MG63 (cell line): ENCODE results near the gene C12orf56. TPM values are rescaled to one million over a fixed set of nuclear protein-coding genes. Genes with fewer than 3 reads are reported as not detected.
"Not testable (repeated sequence)": the region's sequence is repeated elsewhere in the genome, so short reads cannot be mapped to it uniquely, and the experiment has no call there.

Experiments used
- DNase-seq: peaks from one replicate; pipeline ENCODE4 v3.0.0-alpha.2; 2020
- H3K27me3 ChIP-seq: fragments of 250-450 bp; sonication (Bioruptor Pico); 2 replicates; pipeline ENCODE4 v1.5.1; 2020; ENCODE audit warnings: mild to moderate bottlenecking, moderate library complexity
- H3K36me3 ChIP-seq: fragments of 250-450 bp; sonication (Bioruptor Pico); 2 replicates; pipeline ENCODE4 v1.5.1; 2020; ENCODE audit warnings: mild to moderate bottlenecking, moderate library complexity
- H3K4me3 ChIP-seq: fragments of 250-450 bp; sonication (Bioruptor Pico); 2 replicates; pipeline ENCODE4 v1.5.1; 2020; ENCODE audit warnings: mild to moderate bottlenecking, moderate library complexity
- H3K9me3 ChIP-seq: fragments of 250-450 bp; sonication (Bioruptor Pico); 2 replicates; pipeline ENCODE4 v1.5.1; 2020; ENCODE audit warnings: mild to moderate bottlenecking, moderate library complexity
- total RNA-seq: library from RNA; depleted of rRNA; stranded (reverse); fragments of >200 nt; shearing (Covaris generic); gene quantifications from 2 replicates; pipeline ENCODE4 v1.2.3, GENCODE V29; 2014; ENCODE audit warnings: low replicate concordance; rRNA removed

C12orf56 gene
- total RNA-seq, 1 experiment from 2014 or later = 0.26 TPM

DNA sequence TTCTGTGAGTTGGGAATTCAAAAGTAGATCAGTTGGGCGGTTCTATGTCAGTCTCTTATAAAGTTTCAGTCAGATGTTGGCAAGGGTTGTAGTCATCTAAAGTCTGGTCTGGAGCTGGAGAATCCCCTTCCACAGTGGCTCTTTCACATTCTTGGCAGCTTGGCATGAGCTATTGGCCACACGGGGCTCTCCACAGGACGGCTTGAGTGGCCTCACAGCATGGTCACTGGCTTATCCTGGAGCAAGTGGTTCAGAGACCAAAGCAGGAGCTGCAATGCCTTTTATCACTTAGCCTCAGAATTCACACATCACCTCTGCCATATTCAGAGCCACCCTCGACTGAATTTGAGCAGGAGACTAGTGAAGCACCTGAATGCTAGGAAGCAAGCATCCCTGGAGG lies 161.3 kb downstream of the C12orf56 start:
- Histone ChIP-seq H3K27me3 (no peaks in the 10 kb centered on the region), H3K36me3 (no peaks in the 10 kb centered on the region), H3K9me3 (no peaks in the 10 kb centered on the region), H3K4me3 (no peak overlapping the region)
- DNase-seq = no peak

DNA sequence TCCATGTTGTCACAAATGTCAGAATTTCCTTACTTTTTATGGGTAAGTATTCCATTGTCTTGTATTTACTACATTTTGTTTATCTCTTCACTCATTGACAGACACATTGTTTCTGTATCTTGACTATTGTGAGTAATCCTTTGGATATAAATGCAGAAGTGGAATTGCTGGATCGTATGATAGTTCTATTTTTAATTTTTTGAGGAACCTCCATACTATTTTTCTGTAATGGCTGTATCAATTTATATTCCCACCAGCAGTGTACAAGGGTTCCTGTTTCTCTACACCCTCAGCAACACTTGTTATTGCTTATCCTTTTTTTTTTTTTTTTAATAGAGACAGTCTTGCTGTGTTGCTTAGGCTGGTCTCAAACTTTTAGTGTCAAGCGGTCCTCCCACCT lies 164.9 kb downstream of the C12orf56 start:
- no peak for DNase-seq
- Histone ChIP-seq H3K9me3 (no peaks in the 10 kb centered on the region), H3K4me3 (no peak overlapping the region), H3K36me3 (no peaks in the 10 kb centered on the region), H3K27me3 (no peaks in the 10 kb centered on the region)

DNA sequence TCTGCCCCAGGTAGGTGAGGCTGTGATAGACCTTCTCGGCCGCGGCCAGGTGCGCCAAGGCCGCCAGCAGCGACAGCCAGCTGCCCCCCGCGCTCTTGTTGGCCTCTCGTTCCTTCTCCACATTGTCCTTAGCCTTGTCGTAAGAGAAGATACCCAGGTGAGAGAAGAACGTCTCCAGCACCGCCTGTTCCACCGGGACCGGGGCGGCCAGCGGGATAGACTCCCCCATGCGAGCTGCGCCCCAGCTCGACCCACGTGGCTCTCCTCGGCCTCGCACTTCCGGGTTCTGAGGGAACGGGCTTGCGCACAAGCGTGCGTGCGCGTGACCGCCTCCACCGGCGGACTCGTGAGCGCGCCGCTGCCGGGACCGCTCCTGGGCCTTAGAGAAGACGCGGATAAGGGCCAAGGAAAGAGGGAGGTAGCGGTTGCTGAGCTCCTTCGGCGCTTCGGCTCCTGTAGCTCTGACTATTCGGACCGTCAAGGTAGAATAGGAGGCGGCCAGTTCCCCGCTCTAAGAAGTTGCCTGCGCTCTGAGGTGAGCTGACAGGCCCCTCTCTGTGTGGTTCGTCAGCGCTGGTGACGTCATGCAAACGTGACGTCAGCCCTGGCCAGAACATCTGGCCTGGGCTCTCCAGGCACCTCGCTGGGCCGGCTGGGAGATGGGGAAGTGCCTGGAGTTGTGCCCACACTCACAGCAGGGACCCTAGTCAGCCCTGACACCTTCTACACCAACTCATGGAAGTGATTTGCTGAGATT lies 168.4 kb downstream of the C12orf56 start, which contains the start of gene KICS2:
KICS2 (minus strand) TSS at position 288 of the 757 bp plus-strand sequence; CDS start at position 229, 59 bp downstream.
- no peaks in the 10 kb centered on the region for H3K36me3 ChIP-seq
- no peaks in the 10 kb centered on the region for H3K27me3 ChIP-seq
- H3K9me3 ChIP-seq = no peaks in the 10 kb centered on the region
- H3K4me3 ChIP-seq = peak within 1 kb of the TSS; percentile 87
- DNase-seq = peak; percentile 94

DNA sequence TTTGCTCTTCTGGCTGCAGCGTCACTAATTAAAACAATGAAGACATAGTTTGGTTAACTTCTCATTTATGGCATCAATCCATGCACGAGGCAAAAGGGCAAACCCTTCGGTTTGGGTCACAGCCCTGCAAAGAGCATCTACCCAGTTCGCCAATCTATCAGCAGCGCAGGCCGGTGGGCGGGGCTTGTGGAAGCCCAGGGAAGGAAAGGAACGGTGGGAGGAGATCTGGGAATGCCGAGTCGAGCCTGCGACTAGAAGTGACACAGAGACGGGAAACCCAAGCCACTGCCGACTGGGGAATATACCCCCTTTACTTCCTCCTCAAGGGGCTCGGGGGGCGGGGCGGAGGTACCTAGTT lies 168.9 kb downstream of the C12orf56 start:
- no peaks in the 10 kb centered on the region for H3K9me3 ChIP-seq
- H3K36me3 ChIP-seq = no peaks in the 10 kb centered on the region
- peak; percentile 91 for DNase-seq
- H3K27me3 ChIP-seq = no peaks in the 10 kb centered on the region
- H3K4me3 ChIP-seq = peak overlapping the region; percentile 87

DNA sequence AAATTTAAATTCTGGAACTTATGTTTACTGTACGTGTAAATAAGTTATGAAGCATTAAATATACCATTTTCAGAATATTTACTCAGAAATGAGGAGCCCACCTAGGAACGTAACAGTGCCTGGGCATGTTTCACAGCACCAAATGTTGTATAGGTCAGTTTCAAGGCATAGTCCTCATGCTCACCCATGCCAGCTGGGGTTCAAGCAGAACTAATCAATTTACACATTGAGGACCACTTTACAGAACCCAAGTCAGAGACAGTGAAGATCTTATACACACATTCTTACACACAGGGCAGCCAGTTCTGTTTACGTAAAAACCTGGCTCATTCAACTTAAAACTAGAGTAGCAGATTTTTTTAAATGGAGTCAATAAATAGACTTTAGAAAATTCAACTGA lies 170.5 kb downstream of the C12orf56 start:
- Histone ChIP-seq H3K4me3 (no peak overlapping the region), H3K9me3 (no peaks in the 10 kb centered on the region), H3K36me3 (no peaks in the 10 kb centered on the region), H3K27me3 (no peaks in the 10 kb centered on the region)
- DNase-seq = no peak

DNA sequence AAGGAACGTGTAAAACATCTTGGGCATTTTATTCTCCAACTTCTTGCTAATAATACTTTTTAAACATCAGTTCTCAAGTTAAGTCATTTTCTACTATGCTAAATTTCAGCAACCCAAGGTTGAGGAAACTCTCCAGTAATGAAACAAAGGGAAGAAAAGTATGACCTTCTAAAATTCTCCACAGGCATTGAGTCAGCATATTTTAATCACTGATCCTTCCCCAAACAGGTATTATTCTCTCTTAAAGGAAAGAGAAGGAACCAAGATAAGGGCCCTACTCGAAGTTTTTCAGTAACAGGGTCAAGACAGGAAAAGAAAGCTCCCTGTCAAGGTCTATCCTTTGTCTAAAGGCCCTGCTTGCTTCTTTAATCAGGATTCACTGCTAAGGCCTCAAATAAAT lies 171.4 kb downstream of the C12orf56 start:
- no peaks in the 10 kb centered on the region for H3K36me3 ChIP-seq
- no peaks in the 10 kb centered on the region for H3K27me3 ChIP-seq
- no peak overlapping the region for H3K4me3 ChIP-seq
- DNase-seq = no peak
- H3K9me3 ChIP-seq = no peaks in the 10 kb centered on the region

DNA sequence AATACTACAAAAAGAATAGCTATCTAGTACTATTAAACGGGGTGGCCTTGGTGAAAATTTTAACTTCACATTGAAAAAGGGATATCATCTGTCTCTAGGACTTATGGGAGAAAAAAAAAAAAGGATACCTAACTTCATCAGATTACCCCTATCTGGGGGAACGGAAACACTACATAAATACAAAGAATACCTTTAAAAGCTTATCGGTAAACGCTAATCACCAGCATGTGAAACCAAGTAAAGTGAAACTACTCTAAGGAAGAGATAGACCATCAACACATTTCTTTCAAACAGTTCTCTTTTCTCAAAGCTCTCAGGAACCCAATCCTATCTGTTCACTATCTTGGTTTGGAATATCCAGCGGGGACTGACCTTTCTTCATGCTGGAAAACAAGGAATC lies 172.0 kb downstream of the C12orf56 start:
- no peaks in the 10 kb centered on the region for H3K27me3 ChIP-seq
- no peak for DNase-seq
- H3K9me3 ChIP-seq = no peaks in the 10 kb centered on the region
- H3K36me3 ChIP-seq = no peaks in the 10 kb centered on the region
- no peak overlapping the region for H3K4me3 ChIP-seq

DNA sequence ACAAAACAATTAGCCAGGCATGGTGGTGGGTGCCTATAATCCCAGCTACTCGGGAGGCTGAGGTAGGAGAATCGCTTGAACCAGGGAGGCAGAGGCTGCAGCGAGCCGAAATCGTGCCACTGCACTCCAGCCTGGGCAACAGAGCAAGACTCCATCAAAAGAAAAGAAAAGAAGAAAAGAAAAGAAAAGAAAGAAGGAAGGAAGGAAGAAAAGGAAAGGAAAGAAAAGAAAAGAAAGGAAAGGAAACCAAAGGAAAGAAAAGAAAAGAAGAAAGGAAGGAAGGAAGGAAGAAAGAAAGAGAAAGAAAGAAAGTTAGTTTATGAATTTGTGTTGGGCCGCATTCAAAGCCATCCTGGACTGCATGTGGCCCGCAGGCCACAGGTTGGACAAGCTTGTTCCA lies 172.9 kb downstream of the C12orf56 start:
- DNase-seq, H3K4me3 ChIP-seq, H3K27me3 ChIP-seq: not testable (repeated sequence)

DNA sequence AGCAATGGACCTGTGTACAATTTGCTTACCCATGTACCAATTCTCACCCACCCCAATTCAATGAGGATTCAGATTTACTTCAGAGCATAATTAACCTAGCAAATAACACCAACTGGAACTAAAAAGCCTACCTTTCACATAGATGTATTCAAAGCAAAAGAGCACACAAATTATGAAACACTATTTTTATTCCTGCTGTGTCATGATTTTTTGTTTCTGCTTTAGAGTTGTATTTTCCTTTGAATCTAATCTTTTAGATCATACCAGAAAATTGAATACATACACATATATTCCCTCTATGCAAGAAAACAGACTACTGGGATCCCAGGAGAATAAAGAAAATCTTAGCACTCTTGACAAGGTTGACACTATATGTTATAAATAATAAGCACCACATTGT lies 174.3 kb downstream of the C12orf56 start:
- Histone ChIP-seq H3K9me3 (no peaks in the 10 kb centered on the region), H3K4me3 (no peak overlapping the region), H3K36me3 (no peaks in the 10 kb centered on the region; the same call in 1 of the 2 replicates), H3K27me3 (no peaks in the 10 kb centered on the region)
- no peak for DNase-seq

More for the DNA sequence above, 172.9 kb downstream of the C12orf56 start:
- not testable (repeated sequence) for H3K9me3 ChIP-seq, H3K36me3 ChIP-seq

Other genes with a start within 250 kb of the C12orf56 start
- gene KICS2, start 168.5 kb downstream of the C12orf56 start, total RNA-seq = 1.5 and 5.4 TPM in 2 replicates
- gene XPOT, start 13.6 kb upstream of the C12orf56 start, total RNA-seq = 51.8 and 76.8 TPM in 2 replicates
- 11.6 and 22.6 TPM in 2 replicates for gene TBK1, start 61.4 kb upstream of the C12orf56 start, total RNA-seq
- gene RASSF3, start 219.7 kb upstream of the C12orf56 start, total RNA-seq = 10.1 and 10.3 TPM in 2 replicates